ENCODE data around the gene FAM193B. TPM values are rescaled to one million over a fixed set of nuclear protein-coding genes. Genes with fewer than 3 reads are reported as not detected.
"Not testable (repeated sequence)": the region's sequence is repeated elsewhere in the genome, so short reads cannot be mapped to it uniquely, and the experiment has no call there.

Gene FAM193B
- polyA plus RNA-seq, 2 donors: 42.2 to 141 TPM

GRCh38 chr5:177491429-177491945 lies 62.9 kb downstream of the FAM193B start:
- no peaks in the 10 kb centered on the region for H3K9me3 ChIP-seq (ENCODE audit: control insufficient read depth in 2 of 2, insufficient read depth in 1 of 2, low read depth in 1 of 2, low read length in 1 of 2)
- no peak overlapping the region for H3K4me3 ChIP-seq (ENCODE audit: low read depth in 1 of 2, low read length in 2 of 2)
- 70 to 72% methylated on average over 22 to 43 of the region's 43 CpGs for WGBS, 2 donors
- H3K4me1 ChIP-seq (ENCODE audit: control insufficient read depth in 2 of 2, insufficient read depth in 2 of 2, low read length in 1 of 2): peaks cover 3 to 7% of the 10 kb centered on the region in 2 donors
- H3K27ac ChIP-seq (ENCODE audit: low read depth in 2 of 2, low read length in 1 of 2): peak overlapping the region in 1 of 2 donors; percentile 47
- peaks cover 3 to 38% of the 10 kb centered on the region in 2 donors for H3K36me3 ChIP-seq (ENCODE audit: control insufficient read depth in 2 of 2, insufficient read depth in 2 of 2, low read length in 1 of 2)
- H3K27me3 ChIP-seq (ENCODE audit: control insufficient read depth in 1 of 2, insufficient read depth in 2 of 2, low read length in 2 of 2): no peaks in the 10 kb centered on the region

GRCh38 chr5:177490992-177491391 lies 63.4 kb downstream of the FAM193B start:
- Histone ChIP-seq H3K4me1 (ENCODE audit: control insufficient read depth in 2 of 2, insufficient read depth in 2 of 2, low read length in 1 of 2) (peaks cover 2 to 3% of the 10 kb centered on the region in 2 donors), H3K27ac (ENCODE audit: low read depth in 2 of 2, low read length in 1 of 2) (peak overlapping the region in 1 of 2 donors; percentile 47), H3K4me3 (ENCODE audit: low read depth in 1 of 2, low read length in 2 of 2) (no peak overlapping the region), H3K36me3 (ENCODE audit: control insufficient read depth in 2 of 2, insufficient read depth in 2 of 2, low read length in 1 of 2) (peaks cover 3 to 38% of the 10 kb centered on the region in 2 donors), H3K9me3 (ENCODE audit: control insufficient read depth in 2 of 2, insufficient read depth in 1 of 2, low read depth in 1 of 2, low read length in 1 of 2) (no peaks in the 10 kb centered on the region), H3K27me3 (ENCODE audit: control insufficient read depth in 1 of 2, insufficient read depth in 2 of 2, low read length in 2 of 2) (no peaks in the 10 kb centered on the region)
- 85 to 88% methylated on average over 13 to 16 of the region's 16 CpGs for WGBS, 2 donors

- peaks cover 3 to 38% of the 10 kb centered on the region in 2 donors for H3K36me3 ChIP-seq (ENCODE audit: control insufficient read depth in 2 of 2, insufficient read depth in 2 of 2, low read length in 1 of 2)
- peak overlapping the region in 1 of 2 donors; percentile 53 for H3K27ac ChIP-seq (ENCODE audit: low read depth in 2 of 2, low read length in 1 of 2)
- WGBS, 2 donors: 76 to 77% methylated on average over 15 of the region's 15 CpGs
Measured at GRCh38 chr5:177490311-177490991, 63.9 kb downstream of the FAM193B start.

GRCh38 chr5:177489119-177489716 lies 65.1 kb downstream of the FAM193B start:
- Histone ChIP-seq H3K27ac (ENCODE audit: low read depth in 2 of 2, low read length in 1 of 2) (no peak overlapping the region), H3K4me3 (ENCODE audit: low read depth in 1 of 2, low read length in 2 of 2) (no peak overlapping the region), H3K27me3 (ENCODE audit: control insufficient read depth in 1 of 2, insufficient read depth in 2 of 2, low read length in 2 of 2) (no peaks in the 10 kb centered on the region), H3K4me1 (ENCODE audit: control insufficient read depth in 2 of 2, insufficient read depth in 2 of 2, low read length in 1 of 2) (peaks cover 0 to 4% of the 10 kb centered on the region in 2 donors), H3K9me3 (ENCODE audit: control insufficient read depth in 2 of 2, insufficient read depth in 1 of 2, low read depth in 1 of 2, low read length in 1 of 2) (no peaks in the 10 kb centered on the region), H3K36me3 (ENCODE audit: control insufficient read depth in 2 of 2, insufficient read depth in 2 of 2, low read length in 1 of 2) (peaks cover 3 to 39% of the 10 kb centered on the region in 2 donors)
- 71 to 74% methylated on average over 24 to 26 of the region's 26 CpGs for WGBS, 2 donors

More at GRCh38 chr5:177490311-177490991, 63.9 kb downstream of the FAM193B start:
- H3K9me3 ChIP-seq (ENCODE audit: control insufficient read depth in 2 of 2, insufficient read depth in 1 of 2, low read depth in 1 of 2, low read length in 1 of 2): no peaks in the 10 kb centered on the region
- peaks cover 0 to 3% of the 10 kb centered on the region in 2 donors for H3K4me1 ChIP-seq (ENCODE audit: control insufficient read depth in 2 of 2, insufficient read depth in 2 of 2, low read length in 1 of 2)
- H3K27me3 ChIP-seq (ENCODE audit: control insufficient read depth in 1 of 2, insufficient read depth in 2 of 2, low read length in 2 of 2): no peaks in the 10 kb centered on the region
- no peak overlapping the region for H3K4me3 ChIP-seq (ENCODE audit: low read depth in 1 of 2, low read length in 2 of 2)

GRCh38 chr5:177487975-177488374 lies 66.4 kb downstream of the FAM193B start:
- Histone ChIP-seq H3K27me3 (ENCODE audit: control insufficient read depth in 1 of 2, insufficient read depth in 2 of 2, low read length in 2 of 2) (no peaks in the 10 kb centered on the region), H3K36me3 (ENCODE audit: control insufficient read depth in 2 of 2, insufficient read depth in 2 of 2, low read length in 1 of 2) (peaks cover 7 to 48% of the 10 kb centered on the region in 2 donors), H3K9me3 (ENCODE audit: control insufficient read depth in 2 of 2, insufficient read depth in 1 of 2, low read depth in 1 of 2, low read length in 1 of 2) (no peaks in the 10 kb centered on the region), H3K4me3 (ENCODE audit: low read depth in 1 of 2, low read length in 2 of 2) (no peak overlapping the region), H3K27ac (ENCODE audit: low read depth in 2 of 2, low read length in 1 of 2) (no peak overlapping the region), H3K4me1 (ENCODE audit: control insufficient read depth in 2 of 2, insufficient read depth in 2 of 2, low read length in 1 of 2) (peaks cover 0 to 4% of the 10 kb centered on the region in 2 donors)
- WGBS, 2 donors: 89 to 91% methylated on average over 15 of the region's 15 CpGs

- H3K4me1 ChIP-seq (ENCODE audit: control insufficient read depth in 2 of 2, insufficient read depth in 2 of 2, low read length in 1 of 2): peaks cover 0 to 6% of the 10 kb centered on the region in 2 donors
- no peak overlapping the region for H3K4me3 ChIP-seq (ENCODE audit: low read depth in 1 of 2, low read length in 2 of 2)
- H3K27me3 ChIP-seq (ENCODE audit: control insufficient read depth in 1 of 2, insufficient read depth in 2 of 2, low read length in 2 of 2): no peaks in the 10 kb centered on the region
- no peaks in the 10 kb centered on the region for H3K9me3 ChIP-seq (ENCODE audit: control insufficient read depth in 2 of 2, insufficient read depth in 1 of 2, low read depth in 1 of 2, low read length in 1 of 2)
- WGBS, 2 donors: 89 to 92% methylated on average over 8 of the region's 8 CpGs
- no peak overlapping the region for H3K27ac ChIP-seq (ENCODE audit: low read depth in 2 of 2, low read length in 1 of 2)
- peaks cover 7 to 44% of the 10 kb centered on the region in 2 donors for H3K36me3 ChIP-seq (ENCODE audit: control insufficient read depth in 2 of 2, insufficient read depth in 2 of 2, low read length in 1 of 2)
Measured at GRCh38 chr5:177487144-177487543, 67.2 kb downstream of the FAM193B start.

GRCh38 chr5:177486256-177486655 lies 68.1 kb downstream of the FAM193B start:
- H3K36me3 ChIP-seq (ENCODE audit: control insufficient read depth in 2 of 2, insufficient read depth in 2 of 2, low read length in 1 of 2): peaks cover 7 to 37% of the 10 kb centered on the region in 2 donors
- H3K9me3 ChIP-seq (ENCODE audit: control insufficient read depth in 2 of 2, insufficient read depth in 1 of 2, low read depth in 1 of 2, low read length in 1 of 2): no peaks in the 10 kb centered on the region
- WGBS, 2 donors: 91 to 94% methylated on average over 3 of the region's 3 CpGs
- H3K27ac ChIP-seq (ENCODE audit: low read depth in 2 of 2, low read length in 1 of 2): no peak overlapping the region
- H3K4me1 ChIP-seq (ENCODE audit: control insufficient read depth in 2 of 2, insufficient read depth in 2 of 2, low read length in 1 of 2): peaks cover 0 to 6% of the 10 kb centered on the region in 2 donors
- no peak overlapping the region for H3K4me3 ChIP-seq (ENCODE audit: low read depth in 1 of 2, low read length in 2 of 2)
- H3K27me3 ChIP-seq (ENCODE audit: control insufficient read depth in 1 of 2, insufficient read depth in 2 of 2, low read length in 2 of 2): no peaks in the 10 kb centered on the region

GRCh38 chr5:177485753-177486152 lies 68.6 kb downstream of the FAM193B start:
- WGBS, 2 donors: 94 to 96% methylated on average over 3 of the region's 3 CpGs
- H3K27me3 ChIP-seq (ENCODE audit: control insufficient read depth in 1 of 2, insufficient read depth in 2 of 2, low read length in 2 of 2); H3K4me1 ChIP-seq (ENCODE audit: control insufficient read depth in 2 of 2, insufficient read depth in 2 of 2, low read length in 1 of 2); H3K4me3 ChIP-seq (ENCODE audit: low read depth in 1 of 2, low read length in 2 of 2); H3K9me3 ChIP-seq (ENCODE audit: control insufficient read depth in 2 of 2, insufficient read depth in 1 of 2, low read depth in 1 of 2, low read length in 1 of 2); H3K27ac ChIP-seq (ENCODE audit: low read depth in 2 of 2, low read length in 1 of 2): not testable (repeated sequence)
- peaks cover 7 to 33% of the 10 kb centered on the region in 2 donors for H3K36me3 ChIP-seq (ENCODE audit: control insufficient read depth in 2 of 2, insufficient read depth in 2 of 2, low read length in 1 of 2)

- WGBS, 2 donors: 77 to 86% methylated on average over 13 of the region's 13 CpGs
- no peak overlapping the region for H3K4me3 ChIP-seq (ENCODE audit: low read depth in 1 of 2, low read length in 2 of 2)
- peaks cover 0 to 6% of the 10 kb centered on the region in 2 donors for H3K4me1 ChIP-seq (ENCODE audit: control insufficient read depth in 2 of 2, insufficient read depth in 2 of 2, low read length in 1 of 2)
- peaks cover 7 to 28% of the 10 kb centered on the region in 2 donors for H3K36me3 ChIP-seq (ENCODE audit: control insufficient read depth in 2 of 2, insufficient read depth in 2 of 2, low read length in 1 of 2)
- no peaks in the 10 kb centered on the region for H3K9me3 ChIP-seq (ENCODE audit: control insufficient read depth in 2 of 2, insufficient read depth in 1 of 2, low read depth in 1 of 2, low read length in 1 of 2)
- no peaks in the 10 kb centered on the region for H3K27me3 ChIP-seq (ENCODE audit: control insufficient read depth in 1 of 2, insufficient read depth in 2 of 2, low read length in 2 of 2)
- peak overlapping the region in 1 of 2 donors; percentile 43 for H3K27ac ChIP-seq (ENCODE audit: low read depth in 2 of 2, low read length in 1 of 2)
Measured at GRCh38 chr5:177484902-177485549, 69.3 kb downstream of the FAM193B start.
